Fibroblast of upper back skin (primary cell): ENCODE measurements around the gene LURAP1L.
"Not testable (repeated sequence)": the region's sequence is repeated elsewhere in the genome, so short reads cannot be mapped to it uniquely, and the experiment has no call there.

ENCODE experiments used
- DNase-seq: peaks from one replicate; pipeline ENCODE4 v3.0.0-alpha.2; 2013

The LURAP1L gene

DNA sequence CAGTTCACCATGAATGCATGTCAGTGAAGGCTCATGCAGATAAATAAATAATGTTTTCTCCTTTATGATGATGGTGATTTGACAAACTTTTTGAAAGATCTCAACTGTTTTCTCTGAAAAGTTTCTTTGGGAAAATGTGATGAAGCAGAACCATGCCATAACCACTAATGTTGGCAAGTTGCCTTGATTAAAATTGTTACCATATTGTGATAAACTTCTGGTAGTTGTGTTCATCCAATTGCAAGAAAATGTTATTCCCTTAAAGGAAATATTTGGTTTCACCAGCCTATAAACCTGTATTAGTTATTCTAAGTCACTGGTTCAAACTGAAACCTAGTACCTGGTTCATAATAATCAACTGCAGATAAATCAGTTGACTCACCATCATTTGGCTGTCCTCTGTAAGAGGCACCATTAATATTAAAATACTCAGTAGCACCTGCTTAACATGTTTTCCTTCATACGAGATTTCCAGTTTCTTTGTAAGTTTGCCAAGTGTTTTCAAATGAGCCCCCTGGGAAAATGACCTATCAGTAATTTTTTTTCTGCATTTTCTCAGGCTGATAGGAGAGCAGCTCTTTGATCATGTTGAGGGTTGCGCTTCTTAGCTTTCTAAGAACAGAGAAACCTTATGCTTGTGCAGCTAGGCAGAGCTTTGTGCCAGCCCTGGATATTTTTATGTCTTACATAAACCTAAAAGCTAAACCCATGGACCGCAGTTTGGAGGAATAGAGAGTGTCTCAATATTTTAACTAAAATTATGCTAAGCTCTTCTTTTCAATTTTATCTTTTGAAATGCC lies 88.0 kb downstream of the LURAP1L start:
- peak; percentile 56 for DNase-seq

DNA sequence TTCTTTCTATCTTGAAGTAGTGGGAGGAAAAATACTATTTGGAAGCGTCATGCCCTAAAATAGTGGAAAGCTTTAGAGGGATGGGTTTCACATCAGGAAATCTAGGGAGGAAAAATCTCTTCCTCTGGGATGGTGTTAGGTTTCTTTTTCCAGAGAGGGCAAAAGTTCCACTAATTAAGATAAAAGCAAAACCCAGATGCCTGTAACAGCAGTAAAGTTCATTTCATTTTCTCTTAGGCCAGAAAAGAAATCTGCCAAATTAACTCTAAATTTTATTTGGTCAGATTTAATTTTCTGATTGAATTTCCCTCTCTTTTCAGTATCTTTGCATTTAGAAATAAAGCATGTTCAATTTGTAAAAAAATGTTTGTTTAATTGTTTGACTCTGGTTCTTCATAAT lies 88.8 kb downstream of the LURAP1L start:
- no peak for DNase-seq

DNA sequence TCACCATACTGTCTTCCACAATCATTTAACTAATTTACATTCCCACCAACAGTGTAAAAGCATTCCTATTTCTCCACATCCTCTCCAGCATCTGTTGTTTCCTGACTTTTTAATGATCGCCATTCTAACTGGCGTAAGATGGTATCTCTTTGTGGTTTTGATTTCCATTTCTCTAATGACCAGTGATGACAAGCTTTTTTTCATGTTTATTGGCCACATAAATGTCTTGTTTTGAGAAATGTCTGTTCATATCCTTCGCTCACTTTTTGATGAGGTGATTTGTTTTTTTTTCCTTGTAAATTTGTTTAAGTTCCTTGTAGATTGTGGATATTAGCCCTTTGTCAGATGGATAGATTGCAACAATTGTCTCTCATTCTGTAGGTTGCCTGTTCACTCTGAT lies 90.6 kb downstream of the LURAP1L start:
- not testable (repeated sequence) for DNase-seq
